ENCODE measurements around the gene ZNF804A. TPM values are rescaled to one million over a fixed set of nuclear protein-coding genes. Genes with fewer than 3 reads are reported as not detected.

Gene ZNF804A
- total RNA-seq, 6 donors from 2014 or later = 0.46 to 0.89 (median 0.77) TPM; not detected in 1

- DNase-seq (no peak), ATAC-seq (ENCODE audit: low FRiP score in 2 of 2) (no peak)
- Histone ChIP-seq H3K4me3 (no peak overlapping the region), H3K27me3 (no peaks in the 10 kb centered on the region), H3K36me3 (no peaks in the 10 kb centered on the region), H3K9me3 (no peaks in the 10 kb centered on the region), H3K27ac (no peak overlapping the region), H3K4me1 (no peaks in the 10 kb centered on the region)
- no peak for TF ChIP-seq EP300 (IDR thresholded peaks at IDR 0.05)
- TF ChIP-seq POLR2A (IDR thresholded peaks at IDR 0.05) = no peak
- TF ChIP-seq POLR2AphosphoS5 (IDR thresholded peaks at IDR 0.05) = no peak
- TF ChIP-seq, protein P1, sequence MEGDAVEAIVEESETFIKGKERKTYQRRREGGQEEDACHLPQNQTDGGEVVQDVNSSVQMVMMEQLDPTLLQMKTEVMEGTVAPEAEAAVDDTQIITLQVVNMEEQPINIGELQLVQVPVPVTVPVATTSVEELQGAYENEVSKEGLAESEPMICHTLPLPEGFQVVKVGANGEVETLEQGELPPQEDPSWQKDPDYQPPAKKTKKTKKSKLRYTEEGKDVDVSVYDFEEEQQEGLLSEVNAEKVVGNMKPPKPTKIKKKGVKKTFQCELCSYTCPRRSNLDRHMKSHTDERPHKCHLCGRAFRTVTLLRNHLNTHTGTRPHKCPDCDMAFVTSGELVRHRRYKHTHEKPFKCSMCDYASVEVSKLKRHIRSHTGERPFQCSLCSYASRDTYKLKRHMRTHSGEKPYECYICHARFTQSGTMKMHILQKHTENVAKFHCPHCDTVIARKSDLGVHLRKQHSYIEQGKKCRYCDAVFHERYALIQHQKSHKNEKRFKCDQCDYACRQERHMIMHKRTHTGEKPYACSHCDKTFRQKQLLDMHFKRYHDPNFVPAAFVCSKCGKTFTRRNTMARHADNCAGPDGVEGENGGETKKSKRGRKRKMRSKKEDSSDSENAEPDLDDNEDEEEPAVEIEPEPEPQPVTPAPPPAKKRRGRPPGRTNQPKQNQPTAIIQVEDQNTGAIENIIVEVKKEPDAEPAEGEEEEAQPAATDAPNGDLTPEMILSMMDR (IDR thresholded peaks at IDR 0.05) = no peak
- WGBS, 2 donors = 71 to 80% methylated on average over 4 of the region's 4 CpGs
These were observed 201.1 kb downstream of the ZNF804A start for GRCh38 chr2:184799379-184799778.

DNA sequence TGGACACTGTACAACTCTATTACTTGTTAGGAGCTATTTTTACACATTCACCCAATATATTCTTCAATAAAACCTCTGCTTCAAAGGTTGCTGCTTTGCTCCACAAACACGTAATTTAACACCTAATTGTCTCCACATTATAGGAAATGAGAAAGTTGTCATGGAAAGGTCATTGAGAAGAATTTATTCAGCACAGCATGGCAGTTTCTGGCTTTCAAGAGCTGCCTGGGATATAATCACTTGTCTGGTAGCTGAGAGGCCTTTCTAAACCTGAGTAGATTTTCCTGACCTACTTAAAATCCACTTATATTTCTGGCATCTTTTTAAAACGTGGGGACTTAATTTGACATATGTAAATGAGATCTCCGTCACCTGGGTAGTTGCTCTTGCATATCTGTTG, 216.1 kb downstream of the ZNF804A start:
- no peaks in the 10 kb centered on the region for H3K36me3 ChIP-seq
- H3K27ac ChIP-seq = no peak overlapping the region
- no peaks in the 10 kb centered on the region for H3K9me3 ChIP-seq
- H3K27me3 ChIP-seq = no peaks in the 10 kb centered on the region
- ATAC-seq (ENCODE audit: low FRiP score in 2 of 2) (no peak), DNase-seq (no peak)
- WGBS, 2 donors = 33 to 41% methylated on average over 3 of the region's 3 CpGs
- no peak overlapping the region for H3K4me3 ChIP-seq
- no peaks in the 10 kb centered on the region for H3K4me1 ChIP-seq
- TF ChIP-seq, protein P1 (IDR thresholded peaks at IDR 0.05) = no peak

DNA sequence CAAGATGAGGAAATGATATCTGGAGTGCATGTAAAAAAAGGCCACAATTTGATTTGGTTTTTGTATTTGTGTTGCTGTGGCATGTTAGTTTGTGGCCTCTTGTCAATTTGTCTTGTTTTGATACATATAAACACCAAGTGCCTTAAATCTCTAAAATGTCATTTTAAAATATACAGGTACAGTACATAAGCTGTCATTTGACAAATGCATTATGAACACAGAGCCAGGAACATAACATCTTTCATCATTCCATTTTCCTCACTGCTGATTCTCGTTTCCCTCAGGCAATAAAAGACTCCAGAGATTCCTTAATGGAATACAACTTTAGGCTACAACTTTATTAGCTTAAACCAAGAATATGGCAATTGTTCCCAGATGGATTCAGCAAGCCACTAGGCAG, 217.5 kb downstream of the ZNF804A start:
- ATAC-seq (ENCODE audit: low FRiP score in 2 of 2) = no peak
- Histone ChIP-seq H3K27me3 (no peaks in the 10 kb centered on the region), H3K4me3 (no peak overlapping the region), H3K9me3 (no peaks in the 10 kb centered on the region), H3K4me1 (no peaks in the 10 kb centered on the region), H3K27ac (no peak overlapping the region), H3K36me3 (no peaks in the 10 kb centered on the region)
- WGBS, 2 donors = 54 to 70% methylated on average over 1 of the region's 1 CpG
- TF ChIP-seq, protein P1 (IDR thresholded peaks at IDR 0.05) = no peak
- TF ChIP-seq POLR2A (IDR thresholded peaks at IDR 0.05) (no peak), POLR2AphosphoS5 (IDR thresholded peaks at IDR 0.05) (no peak), EP300 (IDR thresholded peaks at IDR 0.05) (no peak)
- no peak for DNase-seq

DNA sequence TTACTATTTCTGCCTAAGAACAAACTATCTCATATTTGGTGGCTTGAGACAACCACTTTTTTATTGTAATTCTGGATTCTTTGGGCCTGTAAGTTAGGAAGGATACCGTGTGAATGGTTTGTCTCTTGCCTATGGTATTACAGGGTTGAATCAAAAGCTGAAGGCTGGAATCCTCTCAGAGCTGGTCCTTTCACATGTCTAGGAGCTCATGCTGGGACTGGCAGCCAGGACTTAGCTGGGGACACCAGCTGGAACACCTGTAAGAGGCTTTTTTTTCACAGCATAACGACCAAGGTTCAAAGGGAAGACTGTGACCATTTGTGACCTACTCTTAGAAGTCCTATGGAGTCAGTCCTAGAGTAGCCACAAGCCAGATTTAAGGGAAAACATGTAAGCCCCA, 226.3 kb downstream of the ZNF804A start:
- Histone ChIP-seq H3K4me3 (no peak overlapping the region), H3K4me1 (no peaks in the 10 kb centered on the region), H3K27me3 (no peaks in the 10 kb centered on the region), H3K36me3 (no peaks in the 10 kb centered on the region), H3K27ac (no peak overlapping the region), H3K9me3 (no peaks in the 10 kb centered on the region)
- no peak for TF ChIP-seq POLR2AphosphoS5 (IDR thresholded peaks at IDR 0.05)
- TF ChIP-seq EP300 (IDR thresholded peaks at IDR 0.05) = no peak
- TF ChIP-seq, protein P1 (IDR thresholded peaks at IDR 0.05) = no peak
- TF ChIP-seq POLR2A (IDR thresholded peaks at IDR 0.05) = no peak
- 38 to 58% methylated on average over 2 of the region's 2 CpGs for WGBS, 2 donors
- DNase-seq = no peak
- ATAC-seq (ENCODE audit: low FRiP score in 2 of 2) = no peak

DNA sequence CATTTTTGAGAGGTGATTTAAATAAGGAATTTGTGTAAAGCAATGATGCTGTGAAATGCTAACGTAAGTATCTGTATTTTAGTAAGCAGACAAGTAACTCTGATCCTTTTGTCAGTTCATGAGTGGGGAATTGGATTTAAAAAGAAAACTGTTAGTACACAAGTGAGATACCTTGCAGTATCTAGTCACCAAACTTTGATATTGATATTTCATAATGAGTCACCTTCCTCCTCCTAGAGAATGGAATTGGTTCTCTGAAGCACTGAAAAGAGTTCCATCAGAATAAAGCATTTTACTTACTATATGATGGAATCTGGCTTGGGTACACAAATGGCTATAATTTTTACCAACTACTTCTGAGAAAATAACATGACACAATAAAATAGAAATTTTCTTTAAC, 232.2 kb downstream of the ZNF804A start:
- no peak for ATAC-seq (ENCODE audit: low FRiP score in 2 of 2)
- 84 to 92% methylated on average over 1 of the region's 1 CpG for WGBS, 2 donors
- no peak overlapping the region for H3K27ac ChIP-seq
- no peaks in the 10 kb centered on the region for H3K36me3 ChIP-seq
- H3K27me3 ChIP-seq = no peaks in the 10 kb centered on the region
- H3K4me3 ChIP-seq = no peak overlapping the region
- no peak for TF ChIP-seq EP300 (IDR thresholded peaks at IDR 0.05)
- TF ChIP-seq POLR2A (IDR thresholded peaks at IDR 0.05) = no peak
- TF ChIP-seq, protein P1 (IDR thresholded peaks at IDR 0.05) = no peak
- TF ChIP-seq POLR2AphosphoS5 (IDR thresholded peaks at IDR 0.05) = no peak
- H3K4me1 ChIP-seq = no peaks in the 10 kb centered on the region
- no peaks in the 10 kb centered on the region for H3K9me3 ChIP-seq
- DNase-seq = no peak
